Measurements from ENCODE around the gene PPHLN1. TPM values are rescaled to one million over a fixed set of nuclear protein-coding genes. Genes with fewer than 3 reads are reported as not detected.

Gene PPHLN1
- total RNA-seq, 2 donors from 2014 or later, result 90.9 to 91.8 TPM

Other genes with a start within 250 kb of the PPHLN1 start
- gene GXYLT1, start 181.3 kb upstream of the PPHLN1 start, total RNA-seq, result 1 to 10 TPM; 5.8 to 7.7 TPM
- gene YAF2, start 87.9 kb upstream of the PPHLN1 start, total RNA-seq, result 10 to 100 TPM; 65.1 to 71.3 TPM
- 10 to 100 TPM; 26.1 to 32.0 TPM for gene ZCRB1, start 73 bp upstream of the PPHLN1 start, total RNA-seq

Data from T-helper 17 cell (primary cell).